ENCODE measurements around the gene TREH.

GRCh38 chr11:118699506-118700220 is 20.2 kb upstream of the TREH start:
- TF ChIP-seq POLR2A (IDR thresholded peaks at IDR 0.05) (no peak), CTCF (IDR thresholded peaks at IDR 0.05) (no peak)

Data from body of pancreas (tissue), 4 donors.